Activated T-cell treated with anti-CD3 and anti-CD28 coated beads, Interleukin-2, amount 50 U/mL, for 72 hours (primary cell): Measurements from ENCODE around the gene MPDU1. TPM values are rescaled to one million over a fixed set of nuclear protein-coding genes. Genes with fewer than 3 reads are reported as not detected.
A peak's percentile ranks its signal among the peaks of the same experiment; 100 is the strongest.

ENCODE experiments used
- ATAC-seq, 2 donors: fragments of 150-1000 bp; cut with Tn5 transposase; replicated peaks in 1 of 2; 2 replicates each; pipeline ENCODE4 v1.10.0; 2021; ENCODE audit warnings: moderate library complexity in 2 of 2, mild to moderate bottlenecking in 1 of 2
- DNase-seq, 2 donors: peaks; one replicate each; pipeline ENCODE4 v3.0.0; 2021 to 2022; ENCODE audit warnings: mixed read lengths in 1 of 2
- H3K27ac Mint-ChIP-seq: one replicate; pipeline ENCODE4 v1.8.0; 2022; ENCODE audit warnings: mild to moderate bottlenecking, moderate library complexity, mixed read lengths
- H3K27me3 Mint-ChIP-seq: one replicate; pipeline ENCODE4 v1.8.0; 2022; ENCODE audit warnings: low read depth, mixed read lengths
- H3K36me3 Mint-ChIP-seq, 2 donors: one replicate each; pipeline ENCODE4 v1.8.0; 2022; ENCODE audit warnings: mixed read lengths in 2 of 2, mild to moderate bottlenecking in 1 of 2; ENCODE audit not compliant: insufficient read depth in 2 of 2
- H3K4me1 Mint-ChIP-seq: one replicate; pipeline ENCODE4 v1.8.0; 2022; ENCODE audit warnings: low read depth, mixed read lengths
- H3K4me3 Mint-ChIP-seq, 2 donors: one replicate each; pipeline ENCODE4 v1.8.0; 2022; ENCODE audit warnings: mild to moderate bottlenecking in 2 of 2, mixed read lengths in 2 of 2, moderate library complexity in 2 of 2
- H3K9me3 Mint-ChIP-seq, 2 donors: one replicate each; pipeline ENCODE4 v1.8.0; 2022; ENCODE audit warnings: mixed read lengths in 2 of 2
- total RNA-seq, 2 donors: library from RNA; stranded (reverse); gene quantifications; one replicate each; pipeline ENCODE4 v1.2.3, GENCODE V29; 2022

MPDU1 gene
- 10 to 100 TPM; 44.0 to 51.9 TPM for total RNA-seq

GRCh38 chr17:7583253-7584109 is at the start of gene MPDU1:
Gene MPDU1, plus strand, starts transcription at chr17:7583852. Its CDS starts 11 bp downstream, at chr17:7583863.
- no peaks in the 10 kb centered on the region for H3K27me3 Mint-ChIP-seq
- peak; percentile 96 for DNase-seq
- H3K27ac Mint-ChIP-seq: peak within 1 kb of the TSS; percentile 95
- peak; percentile 62 to 71 for ATAC-seq
- peak within 1 kb of the TSS; percentile 87 to 95 for H3K4me3 Mint-ChIP-seq
- peaks cover 13 to 16% of the 10 kb centered on the region in 2 donors for H3K36me3 Mint-ChIP-seq
- peaks cover 64% of the 10 kb centered on the region for H3K4me1 Mint-ChIP-seq
- H3K9me3 Mint-ChIP-seq: no peaks in the 10 kb centered on the region

- H3K27me3 Mint-ChIP-seq: no peaks in the 10 kb centered on the region
- H3K4me3 Mint-ChIP-seq: no peak overlapping the region
- no peak for DNase-seq
- H3K4me1 Mint-ChIP-seq: no peaks in the 10 kb centered on the region
- H3K27ac Mint-ChIP-seq: no peak overlapping the region
- no peaks in the 10 kb centered on the region for H3K36me3 Mint-ChIP-seq
- ATAC-seq: no peak
- H3K9me3 Mint-ChIP-seq: peaks cover 2 to 3% of the 10 kb centered on the region in 2 donors
These were observed 45.6 kb upstream of the MPDU1 start for GRCh38 chr17:7538050-7538449.

GRCh38 chr17:7538891-7539545 is 44.6 kb upstream of the MPDU1 start:
- DNase-seq: no peak
- no peaks in the 10 kb centered on the region for H3K27me3 Mint-ChIP-seq
- H3K36me3 Mint-ChIP-seq: no peaks in the 10 kb centered on the region
- H3K4me3 Mint-ChIP-seq: no peak overlapping the region
- H3K27ac Mint-ChIP-seq: no peak overlapping the region
- H3K9me3 Mint-ChIP-seq: peaks cover 2 to 3% of the 10 kb centered on the region in 2 donors
- no peaks in the 10 kb centered on the region for H3K4me1 Mint-ChIP-seq
- no peak for ATAC-seq

- Mint-ChIP-seq H3K27ac (no peak overlapping the region), H3K4me3 (no peak overlapping the region), H3K27me3 (no peaks in the 10 kb centered on the region), H3K36me3 (no peaks in the 10 kb centered on the region), H3K9me3 (peaks cover 2 to 3% of the 10 kb centered on the region in 2 donors), H3K4me1 (no peaks in the 10 kb centered on the region)
- no peak for ATAC-seq
- no peak for DNase-seq
These were observed 42.5 kb upstream of the MPDU1 start for GRCh38 chr17:7541074-7541621.

- Mint-ChIP-seq H3K9me3 (no peaks in the 10 kb centered on the region), H3K27ac (no peak overlapping the region), H3K27me3 (no peaks in the 10 kb centered on the region), H3K36me3 (no peaks in the 10 kb centered on the region), H3K4me1 (peaks cover 20% of the 10 kb centered on the region), H3K4me3 (no peak overlapping the region)
- no peak for DNase-seq
- ATAC-seq: no peak
These were observed 38.7 kb upstream of the MPDU1 start for GRCh38 chr17:7544911-7545310.

- DNase-seq: peak; percentile 72 to 73
- H3K4me1 Mint-ChIP-seq: peaks cover 58% of the 10 kb centered on the region
- H3K36me3 Mint-ChIP-seq: no peaks in the 10 kb centered on the region
- peak within 1 kb of the TSS; percentile 87 to 90 for H3K4me3 Mint-ChIP-seq
- H3K27ac Mint-ChIP-seq: peak within 1 kb of the TSS; percentile 52
- no peaks in the 10 kb centered on the region for H3K9me3 Mint-ChIP-seq
- peak; percentile 75 to 79 for ATAC-seq
- H3K27me3 Mint-ChIP-seq: no peaks in the 10 kb centered on the region
These were observed 34.9 kb upstream of the MPDU1 start, which contains the start of gene TNFSF12 for GRCh38 chr17:7548585-7549400. Gene TNFSF12, plus strand, starts transcription at chr17:7549058. Its CDS starts 96 bp downstream, at chr17:7549154.

GRCh38 chr17:7549401-7550055 is 34.1 kb upstream of the MPDU1 start:
- DNase-seq (peak; percentile 46 to 53), ATAC-seq (peak; percentile 57 to 61)
- no peaks in the 10 kb centered on the region for H3K27me3 Mint-ChIP-seq
- peaks cover 61% of the 10 kb centered on the region for H3K4me1 Mint-ChIP-seq
- no peaks in the 10 kb centered on the region for H3K36me3 Mint-ChIP-seq
- H3K4me3 Mint-ChIP-seq: peak overlapping the region; percentile 78 to 90
- no peaks in the 10 kb centered on the region for H3K9me3 Mint-ChIP-seq
- H3K27ac Mint-ChIP-seq: peak overlapping the region; percentile 12

- ATAC-seq (no peak), DNase-seq (no peak)
- Mint-ChIP-seq H3K36me3 (no peaks in the 10 kb centered on the region), H3K4me3 (peak overlapping the region; percentile 78 to 90), H3K9me3 (no peaks in the 10 kb centered on the region), H3K27ac (no peak overlapping the region), H3K27me3 (no peaks in the 10 kb centered on the region), H3K4me1 (peaks cover 64% of the 10 kb centered on the region)
These were observed 33.3 kb upstream of the MPDU1 start for GRCh38 chr17:7550344-7550743.

- no peak overlapping the region for H3K27ac Mint-ChIP-seq
- DNase-seq (no peak), ATAC-seq (no peak)
- no peaks in the 10 kb centered on the region for H3K9me3 Mint-ChIP-seq
- H3K36me3 Mint-ChIP-seq: no peaks in the 10 kb centered on the region
- H3K4me1 Mint-ChIP-seq: peaks cover 69% of the 10 kb centered on the region
- H3K4me3 Mint-ChIP-seq: no peak overlapping the region
- no peaks in the 10 kb centered on the region for H3K27me3 Mint-ChIP-seq
These were observed 32.3 kb upstream of the MPDU1 start for GRCh38 chr17:7551396-7551795.

- Mint-ChIP-seq H3K4me3 (peak overlapping the region; percentile 45 to 60), H3K4me1 (peaks cover 67% of the 10 kb centered on the region), H3K27ac (peak overlapping the region; percentile 5), H3K27me3 (no peaks in the 10 kb centered on the region), H3K36me3 (no peaks in the 10 kb centered on the region), H3K9me3 (no peaks in the 10 kb centered on the region)
- DNase-seq: no peak
- ATAC-seq: peak; percentile 67 to 70
These were observed 31.0 kb upstream of the MPDU1 start for GRCh38 chr17:7552621-7553051.

GRCh38 chr17:7553356-7553755 is 30.3 kb upstream of the MPDU1 start:
- no peaks in the 10 kb centered on the region for H3K9me3 Mint-ChIP-seq
- no peaks in the 10 kb centered on the region for H3K36me3 Mint-ChIP-seq
- ATAC-seq: no peak
- DNase-seq: no peak
- peak overlapping the region; percentile 51 to 60 for H3K4me3 Mint-ChIP-seq
- H3K27ac Mint-ChIP-seq: peak overlapping the region; percentile 56
- peaks cover 67% of the 10 kb centered on the region for H3K4me1 Mint-ChIP-seq
- H3K27me3 Mint-ChIP-seq: no peaks in the 10 kb centered on the region

- no peaks in the 10 kb centered on the region for H3K27me3 Mint-ChIP-seq
- H3K36me3 Mint-ChIP-seq: no peaks in the 10 kb centered on the region
- H3K4me3 Mint-ChIP-seq: no peak overlapping the region
- ATAC-seq (no peak), DNase-seq (no peak)
- H3K27ac Mint-ChIP-seq: no peak overlapping the region
- H3K4me1 Mint-ChIP-seq: peaks cover 73% of the 10 kb centered on the region
- no peaks in the 10 kb centered on the region for H3K9me3 Mint-ChIP-seq
These were observed 28.2 kb upstream of the MPDU1 start for GRCh38 chr17:7555320-7555948.
